ENCODE data around the gene CCK. TPM values are rescaled to one million over a fixed set of nuclear protein-coding genes. Genes with fewer than 3 reads are reported as not detected.

The CCK gene, protein sequence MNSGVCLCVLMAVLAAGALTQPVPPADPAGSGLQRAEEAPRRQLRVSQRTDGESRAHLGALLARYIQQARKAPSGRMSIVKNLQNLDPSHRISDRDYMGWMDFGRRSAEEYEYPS
- 3.2 and 5.9 TPM in 2 replicates for total RNA-seq

DNA sequence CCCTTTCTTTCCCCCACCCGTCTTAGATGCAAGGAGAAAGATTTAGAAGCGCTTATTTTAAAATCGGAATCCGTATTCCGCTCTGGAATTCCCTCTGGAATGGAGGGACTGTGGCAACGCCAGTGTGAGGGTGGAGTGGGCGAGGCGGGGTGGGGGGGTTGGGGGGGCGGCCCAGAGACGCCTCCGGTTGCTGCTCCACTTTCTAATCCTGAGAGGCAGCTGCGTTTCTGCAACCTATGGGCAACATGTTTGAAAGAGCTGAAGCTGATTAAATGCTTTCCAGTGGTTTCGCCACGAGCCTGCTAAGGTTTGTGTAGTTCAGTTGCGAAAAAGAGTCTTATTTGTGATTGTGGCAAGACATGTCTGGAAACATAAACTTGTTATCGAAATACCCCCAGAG lies at the start of gene CCK:
Gene CCK, minus strand, starts transcription at position 101 of the 400 bp plus-strand sequence. CDS start 2,555 bp downstream, outside the sequence.

Other genes starting within 250 kb of the CCK start
- gene TRAK1, start 174.8 kb downstream of the CCK start, total RNA-seq, result 17.7 and 21.5 TPM in 2 replicates
- not detected in 2 replicates for gene LYZL4, start 144.4 kb upstream of the CCK start, total RNA-seq
- gene VIPR1, start 236.5 kb upstream of the CCK start, total RNA-seq, result 0.13 and 1.2 TPM in 2 replicates

All from epithelial cell of alveolus of lung (primary cell).